SW 1271 (cell line): ENCODE results near the gene CAMK2A.

Experiments used
- DNase-seq, 2 experiments: peaks; one replicate each; lab custom pipeline; 2025; lab: John Stamatoyannopoulos, UW

CAMK2A gene

DNA sequence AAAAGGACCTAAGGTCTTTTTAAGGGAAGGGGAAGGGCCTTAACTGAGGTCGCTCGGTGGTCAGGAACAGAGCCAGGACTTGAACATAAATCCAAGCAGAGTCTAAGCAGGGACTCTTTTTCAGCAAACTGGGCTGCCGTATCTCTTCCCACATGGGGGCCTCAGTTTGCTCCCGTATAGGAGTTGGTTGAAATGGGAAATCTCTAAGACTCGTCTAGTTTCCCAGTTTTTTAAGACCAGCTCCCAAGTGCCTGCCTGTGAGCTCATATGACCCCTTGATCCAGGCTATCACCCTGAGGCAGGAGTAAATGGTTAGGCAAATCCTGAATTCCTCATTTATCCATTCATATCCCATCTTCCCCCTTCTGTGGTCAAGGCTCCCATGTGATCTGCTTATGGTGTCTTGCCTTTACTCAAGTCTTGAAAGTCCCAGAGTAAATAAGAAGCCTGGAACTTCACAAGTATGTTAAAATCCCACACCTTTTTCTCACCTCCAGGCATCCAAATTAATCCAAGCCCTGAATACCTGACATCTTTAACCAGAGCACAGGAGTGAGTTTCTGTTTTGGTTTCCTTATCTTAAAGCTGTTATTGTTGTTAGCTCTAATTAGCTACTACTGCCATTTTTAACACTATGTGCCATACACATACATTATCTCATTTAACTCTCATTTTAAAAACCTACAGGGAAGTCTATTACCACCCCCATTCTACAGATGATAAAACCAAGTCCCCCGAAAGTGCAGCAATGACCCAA, 10.2 kb upstream of the CAMK2A start:
- DNase-seq = no peak

DNA sequence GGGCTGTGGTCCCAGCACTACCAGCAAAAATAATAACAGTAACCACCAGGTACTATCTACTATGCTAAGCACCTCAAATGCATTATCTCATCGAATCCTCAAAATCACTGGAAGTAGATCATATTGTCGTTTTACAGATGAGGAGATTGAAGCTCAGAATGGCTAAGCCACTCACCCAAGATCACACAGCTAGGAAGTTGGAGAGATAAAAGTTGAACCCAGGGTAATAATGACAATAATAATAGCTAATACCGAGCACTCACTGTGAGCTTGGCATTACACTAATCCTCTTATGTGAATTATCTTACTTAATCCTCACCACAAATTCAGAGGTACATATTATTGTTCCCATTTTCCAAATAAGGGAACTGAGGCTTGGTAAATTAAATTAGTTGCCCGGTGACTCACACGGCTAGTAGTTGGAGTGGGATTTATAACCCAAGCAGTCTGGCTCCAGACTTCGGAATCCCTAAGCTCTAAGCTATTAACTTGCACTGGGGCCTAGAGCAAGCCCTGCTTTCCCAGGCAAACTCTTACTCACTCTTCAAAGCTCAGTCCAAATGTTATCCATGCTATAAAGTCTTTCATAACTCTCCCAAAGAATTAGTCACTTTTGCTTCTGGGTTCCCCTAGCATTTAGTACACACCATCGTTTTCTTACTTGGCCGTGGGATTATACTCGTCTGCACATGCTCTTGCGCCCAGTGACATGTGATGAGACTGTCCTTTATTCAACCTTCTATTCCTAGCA, 9.3 kb upstream of the CAMK2A start:
- no peak for DNase-seq

DNA sequence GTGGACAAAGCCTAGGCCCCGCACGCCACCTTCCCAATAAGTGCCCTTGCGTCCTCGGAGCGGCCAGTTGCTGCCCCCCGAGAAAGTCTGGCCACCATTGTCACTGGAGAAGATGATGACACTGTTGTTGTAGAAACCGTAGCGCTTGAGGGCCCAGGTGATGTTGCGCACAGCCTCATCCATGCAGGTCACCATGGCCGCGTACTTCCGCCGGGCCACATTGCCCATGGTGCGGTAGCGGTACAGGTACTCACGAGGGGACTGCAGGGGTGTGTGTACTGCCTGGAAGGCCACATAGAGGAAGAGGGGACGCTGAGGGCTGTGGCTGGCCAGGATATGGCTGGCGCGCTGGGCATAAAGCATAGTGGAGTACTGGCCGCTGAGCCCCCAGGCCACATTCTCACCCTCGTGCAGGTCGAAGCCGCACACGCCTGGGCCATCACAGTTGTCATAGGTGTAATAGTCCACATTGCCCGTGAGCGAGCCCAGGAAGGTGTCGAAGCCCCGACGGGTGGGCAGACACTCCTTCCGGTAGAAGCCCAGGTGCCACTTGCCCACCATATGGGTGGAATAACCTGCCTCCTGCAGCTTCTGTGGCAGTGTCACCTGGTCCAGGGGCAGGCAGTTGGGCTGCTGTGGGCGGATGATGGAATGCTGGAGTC, 8.5 kb upstream of the CAMK2A start:
- no peak for DNase-seq

DNA sequence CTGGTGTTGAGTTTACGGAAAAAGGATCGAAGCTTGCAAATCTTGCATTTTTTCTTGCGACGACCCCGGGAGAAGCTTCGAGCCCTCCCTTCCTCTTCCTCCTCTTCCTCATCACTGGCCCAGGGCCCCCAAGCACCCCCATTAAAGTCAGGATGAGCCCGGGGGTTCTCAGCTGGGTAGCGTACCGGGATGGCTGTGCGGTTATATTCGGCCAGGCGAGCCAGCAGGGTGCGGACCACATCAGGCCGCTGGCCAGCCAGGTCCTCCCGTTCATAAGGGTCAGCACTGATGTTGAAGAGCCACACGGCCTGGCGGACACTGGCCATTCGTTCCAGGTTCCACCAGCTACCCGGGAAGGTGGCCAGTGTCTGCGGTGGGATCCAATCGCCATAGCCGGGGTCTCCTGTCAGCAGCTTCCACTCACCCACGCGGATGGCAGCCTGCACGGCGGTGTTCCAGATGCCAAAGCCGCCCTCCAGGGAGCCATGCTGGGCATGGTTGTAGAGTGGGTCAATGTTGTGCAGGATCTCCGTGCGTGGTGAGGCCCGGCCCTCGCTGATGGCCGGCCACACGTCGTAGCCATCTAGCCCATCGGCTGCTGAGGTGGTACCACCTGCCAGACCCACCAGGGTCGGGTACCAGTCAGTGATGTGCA, 7.8 kb upstream of the CAMK2A start:
- DNase-seq = no peak

DNA sequence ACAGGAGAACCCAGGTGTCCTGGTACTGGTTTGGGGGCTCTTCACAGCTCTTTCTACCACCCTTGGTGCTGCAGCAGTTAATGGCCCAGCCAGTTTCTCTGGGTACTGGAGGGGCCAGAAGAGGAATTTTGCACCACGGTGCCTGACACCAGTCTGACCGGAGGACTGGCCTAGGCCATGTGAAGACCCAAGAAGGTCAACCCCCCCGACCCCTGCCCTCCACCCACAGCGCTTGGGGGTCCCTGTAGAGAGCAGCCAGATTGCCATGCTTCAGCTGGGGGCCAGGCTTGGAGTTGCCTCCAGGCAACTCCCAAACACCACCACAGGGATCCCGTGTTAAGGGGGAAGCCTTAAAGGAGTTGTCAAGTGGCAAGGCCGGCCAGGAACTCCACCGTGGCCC, 6.9 kb upstream of the CAMK2A start:
- no peak for DNase-seq

DNA sequence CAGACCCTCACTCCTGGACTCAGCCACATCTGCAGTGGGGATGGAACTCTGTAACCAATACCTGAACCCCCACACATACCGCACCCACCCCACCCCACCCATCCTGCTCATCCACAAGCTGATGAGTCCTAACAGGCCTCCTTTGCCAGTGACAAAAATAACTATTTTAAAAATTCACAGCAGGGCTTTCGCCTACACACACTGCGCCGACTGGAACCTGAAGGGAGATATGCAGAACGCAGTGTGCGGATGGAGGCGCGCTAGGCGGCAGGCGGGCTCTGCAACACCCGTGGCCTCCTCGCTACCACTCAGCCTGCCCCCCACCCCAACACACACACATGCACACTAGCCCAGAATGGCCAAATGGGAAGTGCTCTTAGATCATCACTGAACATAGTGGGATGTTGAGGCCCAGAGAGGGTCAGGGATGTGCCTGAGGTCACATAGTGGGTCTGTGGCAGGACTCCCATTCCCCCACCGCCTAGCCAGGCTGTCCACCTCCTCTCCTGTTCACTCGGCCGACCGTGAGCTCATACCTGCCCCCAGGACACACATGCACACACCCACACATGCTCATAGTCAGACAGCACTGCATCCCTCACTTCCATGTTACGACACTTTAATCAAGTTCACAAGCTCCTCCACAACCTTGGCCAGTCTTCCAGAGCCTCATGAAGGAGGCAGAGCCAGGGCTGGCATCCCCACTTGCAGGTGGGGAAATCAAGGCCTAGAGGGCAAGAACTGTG, 6.3 kb upstream of the CAMK2A start:
- no peak for DNase-seq

DNA sequence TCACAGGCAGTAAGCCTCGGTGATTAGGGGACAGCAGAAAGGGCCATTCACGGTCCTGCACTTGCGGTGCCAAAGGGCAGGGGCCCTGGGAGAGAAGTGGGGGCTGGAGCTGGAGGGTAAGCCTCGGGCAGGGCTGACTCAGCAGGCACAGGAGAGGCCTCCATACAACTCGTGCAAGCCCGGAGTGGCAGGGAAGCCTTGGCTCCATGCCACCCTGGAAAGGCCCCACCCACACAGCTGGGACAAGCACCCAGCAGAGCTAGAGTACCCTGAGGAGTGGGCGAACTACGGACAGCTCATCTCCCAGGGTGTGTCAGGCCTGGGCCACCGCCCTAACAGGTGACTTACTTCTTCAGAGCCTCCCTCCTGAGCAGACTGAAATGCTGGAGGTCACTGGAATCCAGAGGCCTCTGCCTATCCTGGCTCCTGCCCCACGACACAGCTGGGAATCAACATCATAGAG, 5.6 kb upstream of the CAMK2A start:
- DNase-seq = no peak

DNA sequence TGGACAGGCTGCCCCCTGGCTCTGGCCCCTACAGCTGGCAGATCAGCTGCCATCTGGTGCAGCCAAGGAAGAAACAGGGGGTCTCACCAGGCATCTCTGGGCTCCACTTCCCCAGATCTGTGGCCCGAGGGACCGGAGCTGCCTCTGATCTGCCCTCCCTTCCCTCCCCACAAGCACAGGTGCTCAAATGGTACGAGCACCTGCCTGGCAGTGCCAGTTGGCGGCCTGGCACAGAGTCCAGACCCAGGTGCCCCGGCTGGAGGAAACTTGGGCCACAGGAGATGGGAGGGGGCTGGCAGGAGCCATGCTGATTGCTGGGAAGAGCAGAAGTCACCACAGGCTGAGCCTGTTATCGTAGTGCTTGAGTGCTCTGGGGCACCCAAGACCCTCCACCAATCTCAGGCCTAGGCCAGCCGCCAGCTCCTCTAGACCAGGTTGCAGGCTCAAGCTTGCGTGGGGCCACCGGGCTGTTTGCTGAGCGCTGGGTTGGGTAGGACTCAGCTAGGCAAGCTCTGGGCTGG, 5.0 kb upstream of the CAMK2A start:
- DNase-seq = no peak

DNA sequence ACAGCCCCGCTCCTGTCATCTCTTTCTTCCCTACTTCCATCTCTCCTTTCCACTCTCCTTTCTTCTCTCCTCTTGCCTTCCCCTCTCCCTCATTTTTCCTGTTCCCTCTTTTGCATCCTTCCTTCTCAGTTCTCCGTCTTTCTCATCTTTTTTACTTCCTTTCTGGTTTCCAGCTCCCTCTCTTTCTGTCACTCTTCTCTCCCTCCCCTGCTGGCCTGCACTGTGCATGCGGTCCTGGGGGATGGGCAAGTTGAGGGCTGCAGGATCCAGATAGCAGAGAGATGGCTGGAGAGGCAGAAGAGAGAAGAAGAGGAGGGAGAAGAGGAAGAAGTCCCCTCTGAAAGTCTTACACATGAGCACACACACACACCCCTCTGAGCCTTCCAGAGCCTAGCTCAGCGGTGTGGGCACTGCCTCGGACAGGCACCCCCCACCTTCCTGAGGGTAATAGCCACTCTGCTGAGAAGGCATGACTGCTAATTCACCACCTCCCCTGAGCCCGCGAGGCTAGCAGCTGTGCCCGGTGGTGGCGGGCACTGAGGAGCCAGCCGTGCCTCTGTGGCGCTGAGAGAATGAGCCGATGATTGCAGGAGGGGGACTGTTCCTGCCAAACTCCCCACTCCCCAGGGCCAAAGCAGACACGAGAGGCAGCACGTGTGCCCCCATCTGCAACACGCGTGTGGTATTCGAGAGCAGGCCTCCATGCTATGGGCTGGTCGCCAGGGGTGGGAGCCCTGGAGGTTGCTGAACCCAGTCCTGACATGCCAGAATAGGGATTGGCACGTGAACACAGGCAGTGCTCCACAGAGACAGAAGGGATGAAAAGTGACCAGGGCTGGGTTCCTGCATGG, 3.7 kb upstream of the CAMK2A start:
- no peak for DNase-seq

DNA sequence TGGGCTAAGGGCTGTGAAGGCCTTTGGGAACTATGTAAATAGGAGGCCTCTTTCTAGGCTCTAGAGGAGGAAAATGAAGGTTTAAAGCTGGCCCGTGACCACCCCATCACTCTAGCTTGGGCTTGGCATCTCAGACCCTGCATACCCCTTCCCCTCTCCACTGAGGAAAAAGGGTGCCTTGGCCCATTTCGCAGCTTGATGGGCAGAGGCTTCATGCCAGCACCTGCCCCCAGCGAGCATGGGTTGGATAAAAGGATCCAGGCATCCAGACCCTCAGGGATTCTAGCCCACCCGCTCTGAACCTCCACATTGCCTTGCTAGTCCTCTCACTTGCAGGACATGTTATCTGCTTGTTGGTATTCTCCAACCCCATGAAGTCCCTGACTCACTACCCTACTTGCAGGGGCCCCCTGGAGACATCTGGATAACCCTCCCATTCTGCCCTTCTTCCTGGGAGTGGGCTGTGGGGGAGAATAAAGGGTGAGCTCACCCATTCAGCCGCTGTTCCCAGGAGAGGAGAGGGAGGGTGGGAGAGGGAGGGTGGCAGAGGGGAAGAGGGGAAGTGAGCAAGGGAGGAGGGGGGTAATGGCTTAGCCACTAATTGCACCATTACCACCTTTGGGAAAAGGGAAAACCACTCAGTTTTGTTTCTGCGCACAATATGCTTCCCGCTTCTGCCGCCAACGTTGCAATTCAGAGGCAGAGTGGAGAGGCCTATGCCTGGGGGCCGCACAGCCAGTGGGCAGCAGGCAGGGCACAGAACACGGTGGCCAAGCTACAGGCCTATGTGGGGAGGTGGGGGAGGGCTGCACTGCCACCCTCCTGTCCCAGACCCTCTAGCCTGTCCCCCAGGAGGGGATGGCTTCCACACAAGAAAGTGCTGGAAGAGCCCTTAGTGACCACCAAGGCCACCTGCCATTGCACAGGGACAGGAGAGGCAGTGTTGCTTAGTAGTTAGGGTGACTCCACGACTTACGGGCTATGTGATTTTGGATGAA, 2.1 kb upstream of the CAMK2A start:
- DNase-seq = no peak

DNA sequence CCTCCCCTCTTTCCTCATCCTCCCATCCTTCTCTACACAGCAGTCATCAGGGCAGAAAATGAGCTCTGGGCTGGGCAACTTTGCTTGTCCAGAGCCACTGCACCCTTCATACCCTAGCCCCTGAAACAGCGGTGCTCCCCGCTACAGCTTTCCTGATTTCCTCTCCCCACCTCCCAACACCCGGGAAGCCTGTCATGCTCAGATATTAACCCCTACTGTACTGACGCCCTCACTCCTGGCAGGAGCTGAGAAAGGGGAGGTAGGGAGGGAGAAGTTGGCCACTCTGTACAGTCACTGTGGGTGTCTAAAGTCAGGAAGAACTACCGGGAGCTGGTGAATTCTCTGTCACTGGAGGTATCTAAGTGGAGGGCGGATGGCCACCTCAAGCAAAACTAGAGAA, 782 bp downstream of the CAMK2A start:
- no peak for DNase-seq

DNA sequence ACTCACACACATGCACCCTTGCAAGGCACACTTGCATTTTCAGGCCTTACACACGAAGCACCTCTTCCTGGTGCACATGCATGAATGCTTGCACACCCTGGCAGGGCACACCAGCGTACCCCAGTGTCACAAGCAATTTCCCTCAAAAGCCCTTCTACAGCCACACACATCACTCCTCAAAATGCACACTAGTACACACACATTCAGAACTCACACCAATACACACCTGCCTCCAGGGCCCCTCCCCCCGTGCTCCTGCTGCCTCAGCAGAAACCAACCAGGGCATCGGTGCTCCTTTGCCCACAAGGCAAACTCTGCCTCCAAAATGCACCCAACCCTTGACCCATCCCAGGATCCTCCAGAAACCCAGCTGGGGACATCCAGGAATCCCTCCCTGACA, 1.2 kb downstream of the CAMK2A start:
- DNase-seq = no peak

DNA sequence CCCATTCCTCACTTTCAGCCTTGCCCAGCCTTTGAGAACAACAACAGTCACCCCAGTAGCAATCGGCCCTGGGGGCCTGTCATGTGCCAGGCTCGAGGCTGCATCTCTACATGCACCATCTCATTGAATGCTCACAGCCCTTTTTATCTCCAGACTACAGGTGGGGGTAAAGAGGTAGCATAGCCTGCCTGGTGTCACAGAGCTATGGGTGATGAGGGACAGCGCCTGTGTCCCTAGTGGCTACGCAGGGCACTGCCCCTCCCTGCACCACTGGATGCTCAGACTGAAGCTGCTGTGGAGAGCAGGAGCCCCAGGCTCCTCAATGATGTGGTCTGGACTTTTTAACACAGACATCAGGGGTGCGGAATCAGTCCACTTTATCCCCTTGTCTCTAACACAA, 2.8 kb downstream of the CAMK2A start:
- peak; percentile 28 to 59 for DNase-seq

DNA sequence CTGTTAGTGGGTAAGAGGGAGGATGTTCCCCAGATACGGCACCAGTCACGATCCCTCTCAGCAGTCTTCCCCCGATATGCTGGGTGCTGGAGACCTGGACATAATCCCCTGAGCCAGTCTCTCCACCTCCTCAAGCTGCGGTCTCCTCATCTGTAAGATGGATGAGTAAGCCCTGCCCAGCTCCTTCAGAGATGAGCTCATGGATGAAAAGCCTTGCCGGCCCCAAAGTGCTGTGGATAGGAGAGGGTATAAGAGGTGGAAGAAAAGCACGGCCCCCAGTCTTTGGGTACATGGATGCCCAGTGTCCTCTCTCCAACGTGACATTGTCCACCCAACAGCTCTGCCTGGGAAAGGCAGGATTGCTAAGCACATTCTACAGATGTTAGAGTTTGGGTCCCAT, 4.5 kb downstream of the CAMK2A start:
- DNase-seq = no peak

DNA sequence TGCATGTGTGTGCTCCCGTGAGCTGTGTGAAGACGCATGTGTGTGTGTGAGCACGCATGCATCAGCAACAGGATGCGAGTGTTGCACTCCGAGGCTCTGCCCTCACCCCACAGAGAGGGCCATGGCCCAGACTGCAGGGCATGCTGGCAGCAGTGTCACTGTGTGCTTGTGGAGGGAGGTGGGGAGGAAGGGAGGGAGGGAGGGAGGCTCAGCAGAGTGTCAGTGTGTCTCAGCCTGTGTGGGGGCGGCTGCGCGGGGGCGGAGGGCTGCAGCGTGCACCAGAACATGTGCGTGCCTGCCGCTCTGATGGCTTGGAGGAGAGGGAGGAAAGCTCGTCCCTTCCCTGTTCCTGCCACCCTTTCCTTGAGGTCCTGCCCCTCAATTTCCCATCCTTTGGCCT, 5.3 kb downstream of the CAMK2A start:
- no peak for DNase-seq

DNA sequence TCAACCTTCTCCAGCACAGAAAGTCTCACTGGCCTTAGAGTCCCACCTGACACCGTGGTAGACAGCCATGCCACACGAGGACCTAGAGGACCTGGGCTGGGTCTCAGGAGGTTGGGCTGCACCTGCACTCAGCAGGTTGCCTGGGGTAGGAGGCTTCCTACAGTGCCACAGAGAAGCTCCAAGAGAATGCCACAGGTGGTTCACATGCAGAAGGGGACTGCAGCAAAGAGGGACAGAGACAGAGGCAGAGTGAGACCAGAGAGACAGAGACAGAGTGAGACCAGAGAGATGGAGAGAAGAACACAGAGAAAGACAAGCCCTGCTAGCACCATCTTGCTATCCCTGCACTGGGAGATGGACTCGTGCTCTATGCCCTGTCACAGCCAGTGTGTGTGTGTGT, 5.7 kb downstream of the CAMK2A start:
- DNase-seq = no peak

DNA sequence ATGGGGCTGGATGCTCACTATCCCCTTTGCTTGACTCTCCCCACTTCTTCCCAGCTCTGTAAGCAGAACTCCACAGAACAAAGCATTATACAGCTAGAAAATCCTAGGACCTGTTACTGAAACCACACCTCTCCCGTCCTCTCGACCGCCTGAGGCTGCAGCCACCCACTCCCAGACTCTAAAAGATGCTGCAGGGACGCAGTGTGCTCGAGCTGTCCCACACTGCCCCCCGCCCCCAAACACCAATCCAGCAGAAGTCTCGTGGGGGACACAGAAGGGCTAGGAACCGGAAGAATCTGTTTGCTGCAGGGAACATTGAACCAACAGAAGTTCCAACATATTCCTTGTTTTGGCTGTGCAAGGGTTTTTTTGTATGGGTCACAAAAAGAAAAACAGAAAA, 7.6 kb downstream of the CAMK2A start:
- no peak for DNase-seq

DNA sequence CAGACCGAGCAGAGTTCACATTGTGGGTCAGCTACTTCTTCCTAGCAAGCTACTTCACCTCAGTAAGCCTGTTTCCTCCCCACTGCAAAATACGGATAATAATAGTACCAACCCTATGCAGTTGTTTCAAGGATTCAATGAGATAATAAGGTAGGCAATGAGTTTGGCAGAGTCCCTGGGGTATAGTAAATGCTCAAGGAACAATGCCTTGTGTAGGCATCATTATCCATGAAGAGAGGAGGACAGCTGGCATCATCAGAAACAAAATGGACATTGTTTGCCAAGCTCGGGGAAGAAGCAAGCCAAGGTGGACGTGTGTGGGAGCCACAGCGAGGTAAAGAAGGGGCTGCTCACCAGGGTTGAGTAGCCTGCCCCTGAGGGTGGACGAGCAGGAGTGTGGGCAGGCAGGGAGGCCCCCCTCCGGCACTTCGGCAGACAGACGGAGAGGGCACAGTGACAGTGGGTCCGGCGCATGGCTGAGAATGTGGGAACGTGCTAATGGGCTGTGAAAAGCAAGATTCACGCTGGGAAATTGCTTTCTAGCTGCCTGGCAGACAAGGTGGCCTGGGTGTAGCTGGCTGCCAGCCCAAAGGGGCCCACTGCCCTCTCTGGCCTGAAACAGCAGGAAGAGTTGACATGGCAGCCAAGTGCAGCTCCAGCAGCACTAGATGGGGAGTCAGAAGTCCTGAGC, 10.1 kb downstream of the CAMK2A start:
- DNase-seq = no peak

DNA sequence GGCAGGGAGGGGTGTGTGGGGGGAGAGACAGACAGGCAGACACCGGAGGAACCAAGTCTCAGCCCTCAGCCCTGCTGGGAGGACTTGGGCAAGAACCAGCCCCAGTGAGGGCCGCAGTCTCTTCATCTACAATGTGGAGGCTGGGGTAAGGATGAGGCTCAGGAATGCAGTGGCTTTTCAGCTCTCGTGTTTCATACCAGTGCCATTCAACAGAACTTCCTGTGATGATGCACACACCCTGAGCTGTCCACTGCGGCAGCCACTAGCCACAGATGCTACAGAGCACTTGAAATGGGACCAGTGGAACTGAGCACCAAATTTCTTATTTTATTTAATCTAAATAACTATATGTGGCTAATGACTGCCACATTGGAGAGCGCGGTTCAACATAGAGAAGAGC, 10.7 kb downstream of the CAMK2A start:
- peak in 1 of 2 experiments; percentile 14 for DNase-seq
